A549 (cell line): ENCODE results near the gene ARMC9.

Experiments used
- CBX8 ChIP-seq: fragments of 200-600 bp; sonication (generic); IDR thresholded peaks from 2 replicates; pipeline ENCODE4 v1.6.1; 2016
- CHD2 ChIP-seq: fragments of 150-350 bp; IDR thresholded peaks from 2 replicates; pipeline ENCODE4 v1.6.1; 2014; ENCODE audit warnings: low read length; ENCODE audit not compliant: partially characterized antibody
- MAX ChIP-seq: IDR thresholded peaks from 2 replicates; pipeline ENCODE4 v1.6.1; 2012
- PBX3 ChIP-seq: IDR thresholded peaks from 2 replicates; pipeline ENCODE4 v1.6.1; 2012
- TF ChIP-seq, protein P1 (sequence below): fragments of >200 bp; sonication (Bioruptor Twin); formaldehyde crosslinking; IDR thresholded peaks from 3 replicates; pipeline ENCODE4 v1.5.1; 2016

GRCh38 chr2:231362555-231363184 lies 164.2 kb downstream of the ARMC9 start:
- TF ChIP-seq PBX3: no peak
- TF ChIP-seq MAX: no peak
- no peak for TF ChIP-seq CBX8
- TF ChIP-seq, protein P1, sequence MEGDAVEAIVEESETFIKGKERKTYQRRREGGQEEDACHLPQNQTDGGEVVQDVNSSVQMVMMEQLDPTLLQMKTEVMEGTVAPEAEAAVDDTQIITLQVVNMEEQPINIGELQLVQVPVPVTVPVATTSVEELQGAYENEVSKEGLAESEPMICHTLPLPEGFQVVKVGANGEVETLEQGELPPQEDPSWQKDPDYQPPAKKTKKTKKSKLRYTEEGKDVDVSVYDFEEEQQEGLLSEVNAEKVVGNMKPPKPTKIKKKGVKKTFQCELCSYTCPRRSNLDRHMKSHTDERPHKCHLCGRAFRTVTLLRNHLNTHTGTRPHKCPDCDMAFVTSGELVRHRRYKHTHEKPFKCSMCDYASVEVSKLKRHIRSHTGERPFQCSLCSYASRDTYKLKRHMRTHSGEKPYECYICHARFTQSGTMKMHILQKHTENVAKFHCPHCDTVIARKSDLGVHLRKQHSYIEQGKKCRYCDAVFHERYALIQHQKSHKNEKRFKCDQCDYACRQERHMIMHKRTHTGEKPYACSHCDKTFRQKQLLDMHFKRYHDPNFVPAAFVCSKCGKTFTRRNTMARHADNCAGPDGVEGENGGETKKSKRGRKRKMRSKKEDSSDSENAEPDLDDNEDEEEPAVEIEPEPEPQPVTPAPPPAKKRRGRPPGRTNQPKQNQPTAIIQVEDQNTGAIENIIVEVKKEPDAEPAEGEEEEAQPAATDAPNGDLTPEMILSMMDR: no peak
- no peak for TF ChIP-seq CHD2
